Right lobe of liver (tissue), 4 donors: ENCODE measurements around the gene GORASP2.

Experiments
- POLR2A ChIP-seq: fragments of 450-650 bp; IDR thresholded peaks from one replicate; pipeline ENCODE4 v1.6.1; 2017; ENCODE audit warnings: antibody characterized with exemption, mild to moderate bottlenecking
- TF ChIP-seq, protein P1 (sequence below), 4 donors: fragments of 200-600 bp in 3 of 4; fragments of 450-650 bp in 1 of 4; IDR thresholded peaks; one replicate each; pipeline versions ENCODE4 v1.5.1 to v1.8.0; 2016 to 2022; ENCODE audit warnings: antibody characterized with exemption in 4 of 4, mild to moderate bottlenecking in 2 of 4
- donor health status: DM: no; HTN: no; CAD: no.
- donor health status: DM: no; HTN: no; CAD: no.
- donor health status: DM: no; HTN: yes; CAD: no.

DNA sequence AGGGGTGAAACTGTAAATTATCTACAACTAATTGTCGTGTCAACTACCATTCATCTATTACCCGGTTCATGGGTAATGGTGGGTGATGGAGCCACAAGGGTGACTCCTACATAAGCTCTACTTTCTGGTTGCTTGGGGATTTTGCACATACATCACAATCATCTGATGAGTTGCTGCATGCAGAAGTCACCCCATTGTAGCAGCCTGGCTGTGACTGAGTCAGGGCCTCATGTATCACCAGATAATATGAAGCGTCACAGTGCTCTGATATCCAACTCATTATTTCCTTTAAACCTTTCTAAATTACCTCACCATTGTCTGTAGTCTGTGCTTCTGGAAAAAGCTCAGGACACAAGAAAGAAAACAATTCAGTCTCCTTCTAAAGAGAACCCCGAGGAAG is 32.4 kb upstream of the GORASP2 start:
- TF ChIP-seq, protein P1, sequence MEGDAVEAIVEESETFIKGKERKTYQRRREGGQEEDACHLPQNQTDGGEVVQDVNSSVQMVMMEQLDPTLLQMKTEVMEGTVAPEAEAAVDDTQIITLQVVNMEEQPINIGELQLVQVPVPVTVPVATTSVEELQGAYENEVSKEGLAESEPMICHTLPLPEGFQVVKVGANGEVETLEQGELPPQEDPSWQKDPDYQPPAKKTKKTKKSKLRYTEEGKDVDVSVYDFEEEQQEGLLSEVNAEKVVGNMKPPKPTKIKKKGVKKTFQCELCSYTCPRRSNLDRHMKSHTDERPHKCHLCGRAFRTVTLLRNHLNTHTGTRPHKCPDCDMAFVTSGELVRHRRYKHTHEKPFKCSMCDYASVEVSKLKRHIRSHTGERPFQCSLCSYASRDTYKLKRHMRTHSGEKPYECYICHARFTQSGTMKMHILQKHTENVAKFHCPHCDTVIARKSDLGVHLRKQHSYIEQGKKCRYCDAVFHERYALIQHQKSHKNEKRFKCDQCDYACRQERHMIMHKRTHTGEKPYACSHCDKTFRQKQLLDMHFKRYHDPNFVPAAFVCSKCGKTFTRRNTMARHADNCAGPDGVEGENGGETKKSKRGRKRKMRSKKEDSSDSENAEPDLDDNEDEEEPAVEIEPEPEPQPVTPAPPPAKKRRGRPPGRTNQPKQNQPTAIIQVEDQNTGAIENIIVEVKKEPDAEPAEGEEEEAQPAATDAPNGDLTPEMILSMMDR (IDR thresholded peaks at IDR 0.05), result no peak
- TF ChIP-seq POLR2A, result no peak
